Natural killer cell (primary cell): ENCODE results near the gene IL6ST. TPM values are rescaled to one million over a fixed set of nuclear protein-coding genes. Genes with fewer than 3 reads are reported as not detected.

Source experiments
- ATAC-seq, 3 donors: fragments of 150-1000 bp in 2 of 3; fragments of 200-7000 bp in 1 of 3; cut with Tn5 transposase; 1 replicate in 1 of 3; 2 replicates in 2 of 3; pipeline ENCODE4 v1.10.0; 2021; ENCODE audit warnings: mild to moderate bottlenecking in 2 of 3, moderate library complexity in 2 of 3
- DNase-seq, 2 donors: peaks; one replicate each; pipeline versions ENCODE4 v3.0.0 to v3.0.0-alpha.2; 2013 to 2021; ENCODE audit warnings: mixed read lengths in 1 of 2
- H3K27ac ChIP-seq: one replicate; pipeline ENCODE4 v1.5.1; 2013; ENCODE audit warnings: mild to moderate bottlenecking, low read length
- H3K27me3 ChIP-seq: one replicate; pipeline ENCODE4 v1.6.1; 2013; ENCODE audit warnings: low read length; ENCODE audit not compliant: control insufficient read depth, insufficient read depth
- H3K36me3 ChIP-seq: one replicate; pipeline ENCODE4 v1.6.1; 2013; ENCODE audit warnings: low read length; ENCODE audit not compliant: control insufficient read depth, insufficient read depth
- H3K4me1 ChIP-seq: one replicate; pipeline ENCODE4 v1.6.1; 2013; ENCODE audit warnings: low read length; ENCODE audit not compliant: control insufficient read depth, insufficient read depth
- H3K4me3 ChIP-seq: one replicate; pipeline ENCODE4 v1.5.1; 2013; ENCODE audit warnings: low read length
- H3K9me3 ChIP-seq: one replicate; pipeline ENCODE4 v1.6.1; 2013; ENCODE audit warnings: low read length; ENCODE audit not compliant: control insufficient read depth, insufficient read depth
- H3K27ac Mint-ChIP-seq, 2 donors: one replicate each; pipeline ENCODE4 v1.8.0; 2022; ENCODE audit warnings: mild to moderate bottlenecking in 2 of 2, mixed read lengths in 2 of 2, moderate library complexity in 1 of 2
- H3K27me3 Mint-ChIP-seq, 2 donors: one replicate each; pipeline ENCODE4 v1.8.0; 2022; ENCODE audit warnings: low read depth in 2 of 2, mixed read lengths in 2 of 2
- H3K36me3 Mint-ChIP-seq: one replicate; pipeline ENCODE4 v1.8.0; 2022; ENCODE audit warnings: mixed read lengths
- H3K4me1 Mint-ChIP-seq, 2 donors: one replicate each; pipeline ENCODE4 v1.8.0; 2022; ENCODE audit warnings: mixed read lengths in 2 of 2
- H3K4me3 Mint-ChIP-seq: one replicate; pipeline ENCODE4 v1.8.0; 2022; ENCODE audit warnings: mild to moderate bottlenecking, moderate library complexity, mixed read lengths
- H3K9me3 Mint-ChIP-seq, 2 donors: one replicate each; pipeline ENCODE4 v1.8.0; 2022; ENCODE audit warnings: mixed read lengths in 2 of 2
- CTCF ChIP-seq: fragments of 200-600 bp; IDR thresholded peaks from one replicate; pipeline ENCODE4 v1.8.0; 2022; ENCODE audit warnings: antibody characterized with exemption
- WGBS: methylation state at CpG from one replicate; pipeline ENCODE4 v1.1.7; 2013; ENCODE audit warnings: missing lambda C conversion rate; ENCODE audit not compliant: insufficient coverage; 5-methylcytosine and 5-hydroxymethylcytosine counted together
- intact Hi-C: fragments of 100-400 bp; cut with micrococcal nuclease; formaldehyde crosslinking; loops from one replicate; pipeline ENCODE4 v1.14.2; 2022
- total RNA-seq, 4 donors: library from RNA; stranded (reverse); fragments of 120-200 nt in 1 of 4; gene quantifications; one replicate each; pipeline versions ENCODE4 v1.2.3 to v1.2.4, GENCODE V29; 2013 to 2022

IL6ST gene
- total RNA-seq, 3 donors from 2014 or later (not counting 1 experiment from before 2014, with no cell fraction given): 48.5 to 73.0 (median 53.8) TPM

GRCh38 chr5:56029457-56029856 lies 34.7 kb upstream of the IL6ST start:
- Histone ChIP-seq H3K36me3 (no peaks in the 10 kb centered on the region), H3K4me1 (no peaks in the 10 kb centered on the region), H3K9me3 (no peaks in the 10 kb centered on the region), H3K27me3 (no peaks in the 10 kb centered on the region), H3K27ac (no peak overlapping the region), H3K4me3 (no peak overlapping the region)
- ATAC-seq: no peak
- no peaks in the 10 kb centered on the region for H3K4me1 Mint-ChIP-seq
- no peak for TF ChIP-seq CTCF
- DNase-seq: no peak
- no peak overlapping the region for H3K4me3 Mint-ChIP-seq
- intact Hi-C loops: no loop called here
- H3K36me3 Mint-ChIP-seq: no peaks in the 10 kb centered on the region
- no peak overlapping the region for H3K27ac Mint-ChIP-seq
- H3K27me3 Mint-ChIP-seq: no peaks in the 10 kb centered on the region
- H3K9me3 Mint-ChIP-seq: no peaks in the 10 kb centered on the region

- no peak for TF ChIP-seq CTCF
- H3K27ac ChIP-seq: no peak overlapping the region
- no peaks in the 10 kb centered on the region for H3K36me3 ChIP-seq
- Mint-ChIP-seq H3K4me1 (no peaks in the 10 kb centered on the region), H3K27ac (no peak overlapping the region), H3K27me3 (no peaks in the 10 kb centered on the region), H3K9me3 (no peaks in the 10 kb centered on the region), H3K4me3 (no peak overlapping the region), H3K36me3 (no peaks in the 10 kb centered on the region)
- ATAC-seq (no peak), DNase-seq (no peak)
- intact Hi-C loops: no loop called here
- H3K4me3 ChIP-seq: no peak overlapping the region
- H3K4me1 ChIP-seq: no peaks in the 10 kb centered on the region
- no peaks in the 10 kb centered on the region for H3K9me3 ChIP-seq
- WGBS: 98% methylated on average over 6 of the region's 6 CpGs
- no peaks in the 10 kb centered on the region for H3K27me3 ChIP-seq
These were observed 33.9 kb upstream of the IL6ST start for GRCh38 chr5:56028708-56029107.

- no peaks in the 10 kb centered on the region for H3K36me3 ChIP-seq
These were observed 32.1 kb upstream of the IL6ST start for GRCh38 chr5:56026863-56027300.

More at GRCh38 chr5:56026863-56027300, 32.1 kb upstream of the IL6ST start:
- no peaks in the 10 kb centered on the region for H3K9me3 ChIP-seq
- Mint-ChIP-seq H3K4me1 (no peaks in the 10 kb centered on the region), H3K27ac (no peak overlapping the region), H3K9me3 (no peaks in the 10 kb centered on the region), H3K4me3 (no peak overlapping the region), H3K27me3 (no peaks in the 10 kb centered on the region), H3K36me3 (no peaks in the 10 kb centered on the region)
- TF ChIP-seq CTCF: no peak
- ATAC-seq: no peak
- DNase-seq: no peak
- H3K4me1 ChIP-seq: no peaks in the 10 kb centered on the region
- H3K27ac ChIP-seq: no peak overlapping the region
- WGBS: 45% methylated on average over 3 of the region's 3 CpGs
- H3K4me3 ChIP-seq: no peak overlapping the region
- H3K27me3 ChIP-seq: no peaks in the 10 kb centered on the region
- intact Hi-C loops: no loop called here
